Measurements from ENCODE around the gene NOP53.
"Not testable (repeated sequence)": the region's sequence is repeated elsewhere in the genome, so short reads cannot be mapped to it uniquely, and the experiment has no call there.

NOP53 gene

GRCh38 chr19:47718415-47719046, 26.8 kb upstream of the NOP53 start:
- DNase-seq, result not testable (repeated sequence)

- DNase-seq, result no peak
Observed at GRCh38 chr19:47719047-47719859, 26.1 kb upstream of the NOP53 start.

GRCh38 chr19:47720669-47721422, 24.5 kb upstream of the NOP53 start:
- no peak for DNase-seq

- no peak for DNase-seq
Observed at GRCh38 chr19:47723581-47723940, 21.8 kb upstream of the NOP53 start.

- no peak for DNase-seq
Observed at GRCh38 chr19:47725759-47726401, 19.5 kb upstream of the NOP53 start.

- no peak for DNase-seq
Observed at GRCh38 chr19:47726467-47726866, 18.9 kb upstream of the NOP53 start.

- not testable (repeated sequence) for DNase-seq
Observed at GRCh38 chr19:47728295-47728694, 17.1 kb upstream of the NOP53 start.

- no peak for DNase-seq
Observed at GRCh38 chr19:47729468-47729798, 15.9 kb upstream of the NOP53 start.

- DNase-seq, result no peak
Observed at GRCh38 chr19:47729799-47730520, 15.4 kb upstream of the NOP53 start.

GRCh38 chr19:47730521-47730889, 14.8 kb upstream of the NOP53 start:
- DNase-seq, result no peak

- no peak for DNase-seq
Observed at GRCh38 chr19:47730910-47731309, 14.4 kb upstream of the NOP53 start.

- DNase-seq, result no peak
Observed at GRCh38 chr19:47735131-47735530, 10.2 kb upstream of the NOP53 start.

GRCh38 chr19:47740866-47741519, 4.4 kb upstream of the NOP53 start:
- DNase-seq, result no peak

- no peak for DNase-seq
Observed at GRCh38 chr19:47741544-47742140, 3.7 kb upstream of the NOP53 start.

- DNase-seq, result no peak
Observed at GRCh38 chr19:47742634-47743033, 2.7 kb upstream of the NOP53 start.

GRCh38 chr19:47746129-47746528, 783 bp downstream of the NOP53 start:
- not testable (repeated sequence) for DNase-seq

GRCh38 chr19:47749326-47749725, 4.0 kb downstream of the NOP53 start:
- DNase-seq, result no peak

- no peak for DNase-seq
Observed at GRCh38 chr19:47750752-47751151, 5.4 kb downstream of the NOP53 start.

- no peak for DNase-seq
Observed at GRCh38 chr19:47752440-47753211, 7.3 kb downstream of the NOP53 start.

GRCh38 chr19:47754206-47755064, 9.1 kb downstream of the NOP53 start:
- DNase-seq, result no peak
